Fibroblast of mammary gland (primary cell): ENCODE data around the gene EFCAB6.

Source experiments
- DNase-seq: peaks from one replicate; pipeline ENCODE4 v3.0.0-alpha.2; 2010; ENCODE audit warnings: low read depth
- H3K4me3 ChIP-seq: 2 replicates; pipeline ENCODE4 v1.5.1; 2011; ENCODE audit warnings: low read depth, mild to moderate bottlenecking, low read length, moderate library complexity; ENCODE audit not compliant: control insufficient read depth
- TF ChIP-seq, protein P1 (sequence below): conservative IDR thresholded peaks from 2 replicates; pipeline ENCODE4 v1.5.1; 2011; ENCODE audit warnings: low read depth, low read length, inconsistent platforms; ENCODE audit not compliant: control insufficient read depth, insufficient read depth

Gene EFCAB6

GRCh38 chr22:43829904-43830851 is 18.1 kb upstream of the EFCAB6 start:
- no peak overlapping the region for H3K4me3 ChIP-seq
- peak; percentile 69 for DNase-seq
- TF ChIP-seq, protein P1, sequence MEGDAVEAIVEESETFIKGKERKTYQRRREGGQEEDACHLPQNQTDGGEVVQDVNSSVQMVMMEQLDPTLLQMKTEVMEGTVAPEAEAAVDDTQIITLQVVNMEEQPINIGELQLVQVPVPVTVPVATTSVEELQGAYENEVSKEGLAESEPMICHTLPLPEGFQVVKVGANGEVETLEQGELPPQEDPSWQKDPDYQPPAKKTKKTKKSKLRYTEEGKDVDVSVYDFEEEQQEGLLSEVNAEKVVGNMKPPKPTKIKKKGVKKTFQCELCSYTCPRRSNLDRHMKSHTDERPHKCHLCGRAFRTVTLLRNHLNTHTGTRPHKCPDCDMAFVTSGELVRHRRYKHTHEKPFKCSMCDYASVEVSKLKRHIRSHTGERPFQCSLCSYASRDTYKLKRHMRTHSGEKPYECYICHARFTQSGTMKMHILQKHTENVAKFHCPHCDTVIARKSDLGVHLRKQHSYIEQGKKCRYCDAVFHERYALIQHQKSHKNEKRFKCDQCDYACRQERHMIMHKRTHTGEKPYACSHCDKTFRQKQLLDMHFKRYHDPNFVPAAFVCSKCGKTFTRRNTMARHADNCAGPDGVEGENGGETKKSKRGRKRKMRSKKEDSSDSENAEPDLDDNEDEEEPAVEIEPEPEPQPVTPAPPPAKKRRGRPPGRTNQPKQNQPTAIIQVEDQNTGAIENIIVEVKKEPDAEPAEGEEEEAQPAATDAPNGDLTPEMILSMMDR, result no peak

- TF ChIP-seq, protein P1, result no peak
- no peak overlapping the region for H3K4me3 ChIP-seq
- peak; percentile 87 for DNase-seq
Measured at GRCh38 chr22:43828998-43829782, 17.1 kb upstream of the EFCAB6 start.

GRCh38 chr22:43828725-43828997 is 16.6 kb upstream of the EFCAB6 start:
- DNase-seq, result no peak
- TF ChIP-seq, protein P1, result no peak
- no peak overlapping the region for H3K4me3 ChIP-seq

DNA sequence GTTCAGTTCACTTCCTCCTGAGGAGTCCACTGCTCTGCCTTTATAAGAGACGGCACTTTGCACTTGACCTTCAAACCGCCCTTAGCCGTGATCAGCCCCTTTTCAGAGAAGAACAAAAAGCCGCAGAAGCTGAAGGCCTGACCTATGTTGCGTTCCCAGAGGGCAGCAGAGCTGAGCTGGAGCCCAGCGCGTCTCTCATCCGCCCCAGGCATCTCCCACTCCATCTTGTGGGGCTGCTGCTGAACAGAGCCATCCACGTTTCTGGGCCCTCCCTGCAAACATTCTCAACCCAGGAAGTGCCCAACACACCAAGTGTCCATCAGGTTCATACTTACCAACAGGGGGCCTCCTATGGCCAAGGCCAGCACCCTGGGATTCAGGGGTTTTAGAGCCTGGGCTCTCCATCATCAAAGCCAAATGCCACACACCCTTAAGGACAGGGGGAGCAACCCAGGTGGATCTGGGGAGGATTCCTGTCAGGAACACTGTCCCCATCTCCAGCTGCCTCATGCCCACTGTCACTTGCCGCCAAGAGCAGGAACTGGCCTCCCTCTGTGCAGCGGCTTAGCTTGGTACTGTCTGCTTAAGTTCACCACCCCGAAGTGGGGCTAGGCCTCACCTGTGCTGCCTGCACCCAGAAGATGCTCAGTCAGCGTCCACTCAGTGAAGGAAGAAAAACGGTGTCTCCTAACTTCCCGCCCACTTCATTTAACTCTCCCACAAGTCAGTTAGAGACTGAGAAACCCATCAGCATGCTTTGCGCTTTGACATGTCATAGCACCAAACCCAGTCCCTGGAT is 16.0 kb upstream of the EFCAB6 start:
- DNase-seq, result no peak

GRCh38 chr22:43827003-43827735 is 15.1 kb upstream of the EFCAB6 start:
- TF ChIP-seq, protein P1, result no peak
- H3K4me3 ChIP-seq, result no peak overlapping the region
- no peak for DNase-seq

More for the DNA sequence above, 16.0 kb upstream of the EFCAB6 start:
- TF ChIP-seq, protein P1, result no peak
- H3K4me3 ChIP-seq, result no peak overlapping the region
